SU-DHL-6 (cell line): ENCODE results near the gene HOXA9.

ENCODE experiments used
- H2AFZ ChIP-seq: fragments of 200-600 bp; sonication (generic); 2 replicates; pipeline ENCODE4 v1.6.1; 2014; ENCODE audit warnings: low read depth, mild to moderate bottlenecking, moderate library complexity, mixed read lengths, antibody characterized with exemption, low read length; ENCODE audit not compliant: severe bottlenecking
- H3F3A ChIP-seq: fragments of 200-600 bp; shearing (Covaris generic); 2 replicates; pipeline ENCODE4 v1.6.0; 2016; ENCODE audit warnings: antibody characterized with exemption, mild to moderate bottlenecking; ENCODE audit not compliant: insufficient read depth
- H3K27ac ChIP-seq: fragments of 200-600 bp; sonication (generic); 2 replicates; pipeline ENCODE4 v1.5.1; 2016; ENCODE audit warnings: low read depth, mild to moderate bottlenecking, low read length, moderate library complexity, mixed read lengths
- H3K27me3 ChIP-seq: fragments of 200-600 bp; sonication (generic), shearing (Covaris generic); 2 replicates; pipeline ENCODE4 v1.6.0; 2014; ENCODE audit warnings: mild to moderate bottlenecking, low read length
- H3K36me3 ChIP-seq: fragments of 200-600 bp; sonication (generic); 2 replicates; pipeline ENCODE4 v1.6.1; 2014; ENCODE audit warnings: mild to moderate bottlenecking, low read length, mixed read lengths
- H3K4me2 ChIP-seq: fragments of 300-600, 200-600 bp; shearing (Covaris generic), sonication (generic); 2 replicates; pipeline ENCODE4 v1.6.0; 2014; ENCODE audit warnings: low read length, low read depth, mild to moderate bottlenecking; ENCODE audit not compliant: poor library complexity, severe bottlenecking
- H3K4me3 ChIP-seq: fragments of 200-600 bp; sonication (generic); 2 replicates; pipeline ENCODE4 v1.5.1; 2014; ENCODE audit warnings: antibody characterized with exemption, low read length, mild to moderate bottlenecking, mixed read lengths; ENCODE audit not compliant: insufficient read depth, poor library complexity, severe bottlenecking
- H3K79me2 ChIP-seq: fragments of 200-600 bp; sonication (generic); 2 replicates; pipeline ENCODE4 v1.6.1; 2014; ENCODE audit warnings: mild to moderate bottlenecking, low read length, moderate library complexity; ENCODE audit not compliant: insufficient read depth
- H3K9ac ChIP-seq: fragments of 200-600 bp; sonication (generic); 2 replicates; pipeline ENCODE4 v1.7.0; 2014; ENCODE audit warnings: mild to moderate bottlenecking, low read length
- H3K9me2 ChIP-seq: fragments of 200-600 bp; sonication (generic); replicated peaks from 2 replicates; pipeline ENCODE4 v1.6.1; 2014; ENCODE audit warnings: low read length; ENCODE audit not compliant: insufficient read depth
- H3K9me3 ChIP-seq: fragments of 200-600 bp; sonication (generic); 2 replicates; pipeline ENCODE4 v1.6.1; 2014; ENCODE audit warnings: low read length, mixed read lengths; ENCODE audit not compliant: insufficient read depth
- H4K20me1 ChIP-seq: fragments of 200-600 bp; sonication (generic); 2 replicates; pipeline ENCODE4 v1.6.1; 2014; ENCODE audit warnings: low read depth, mild to moderate bottlenecking, antibody characterized with exemption, low read length, moderate library complexity, mixed read lengths
- CTCF ChIP-seq: fragments of 200-600 bp; sonication (generic); IDR thresholded peaks from one replicate; pipeline ENCODE4 v1.5.1; 2017; ENCODE audit warnings: antibody characterized with exemption, mild to moderate bottlenecking, low read length, moderate library complexity; ENCODE audit not compliant: insufficient read depth, poor library complexity, severe bottlenecking
- EZH2phosphoT487 ChIP-seq: fragments of 200-600 bp; sonication (generic), shearing (Covaris generic); conservative IDR thresholded peaks from 2 replicates; pipeline ENCODE4 v1.6.1; 2018; ENCODE audit warnings: mild to moderate bottlenecking, antibody characterized with exemption, low read length, moderate library complexity, mixed read lengths

Gene HOXA9

DNA sequence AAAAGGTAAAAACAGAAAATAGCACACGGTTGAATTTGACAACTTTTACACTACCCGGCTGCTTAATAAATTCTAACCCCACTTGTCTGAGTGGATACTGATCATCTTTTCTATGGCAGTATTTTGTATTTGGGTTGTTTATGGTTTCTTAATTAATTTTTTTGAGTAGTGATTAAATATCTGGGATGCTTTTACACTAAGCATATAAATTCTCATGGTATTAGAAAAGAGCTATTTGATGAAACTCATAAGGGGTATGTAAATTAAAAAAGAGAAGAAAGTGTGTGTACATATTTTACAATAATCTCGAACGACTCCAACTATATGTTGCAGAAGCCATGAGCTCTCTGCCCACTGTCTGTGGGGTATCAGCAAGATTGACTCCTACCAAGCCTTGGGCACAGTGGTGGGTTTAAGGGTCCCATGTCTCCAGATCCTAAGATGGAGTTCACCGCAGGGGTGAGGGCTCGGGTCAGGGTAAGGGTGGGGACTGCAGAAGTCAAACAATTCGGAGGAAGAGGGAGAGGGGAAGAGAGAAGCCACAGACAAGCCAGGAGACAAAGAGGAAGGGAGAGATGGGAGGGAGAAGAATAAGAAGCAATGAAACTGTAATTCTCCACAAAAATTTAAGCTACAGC, 42.1 kb upstream of the HOXA9 start:
- no peak overlapping the region for H2AFZ ChIP-seq
- H3K9me3 ChIP-seq, result no peaks in the 10 kb centered on the region
- H3K79me2 ChIP-seq, result no peaks in the 10 kb centered on the region
- TF ChIP-seq CTCF, result no peak
- no peak for TF ChIP-seq EZH2phosphoT487
- no peaks in the 10 kb centered on the region for H4K20me1 ChIP-seq
- H3K9ac ChIP-seq, result no peak overlapping the region
- no peaks in the 10 kb centered on the region for H3F3A ChIP-seq
- no peaks in the 10 kb centered on the region for H3K27me3 ChIP-seq
- no peak overlapping the region for H3K4me2 ChIP-seq
- H3K27ac ChIP-seq, result no peak overlapping the region
- H3K9me2 ChIP-seq, result no peaks in the 10 kb centered on the region
- H3K4me3 ChIP-seq, result no peak overlapping the region
- no peaks in the 10 kb centered on the region for H3K36me3 ChIP-seq

DNA sequence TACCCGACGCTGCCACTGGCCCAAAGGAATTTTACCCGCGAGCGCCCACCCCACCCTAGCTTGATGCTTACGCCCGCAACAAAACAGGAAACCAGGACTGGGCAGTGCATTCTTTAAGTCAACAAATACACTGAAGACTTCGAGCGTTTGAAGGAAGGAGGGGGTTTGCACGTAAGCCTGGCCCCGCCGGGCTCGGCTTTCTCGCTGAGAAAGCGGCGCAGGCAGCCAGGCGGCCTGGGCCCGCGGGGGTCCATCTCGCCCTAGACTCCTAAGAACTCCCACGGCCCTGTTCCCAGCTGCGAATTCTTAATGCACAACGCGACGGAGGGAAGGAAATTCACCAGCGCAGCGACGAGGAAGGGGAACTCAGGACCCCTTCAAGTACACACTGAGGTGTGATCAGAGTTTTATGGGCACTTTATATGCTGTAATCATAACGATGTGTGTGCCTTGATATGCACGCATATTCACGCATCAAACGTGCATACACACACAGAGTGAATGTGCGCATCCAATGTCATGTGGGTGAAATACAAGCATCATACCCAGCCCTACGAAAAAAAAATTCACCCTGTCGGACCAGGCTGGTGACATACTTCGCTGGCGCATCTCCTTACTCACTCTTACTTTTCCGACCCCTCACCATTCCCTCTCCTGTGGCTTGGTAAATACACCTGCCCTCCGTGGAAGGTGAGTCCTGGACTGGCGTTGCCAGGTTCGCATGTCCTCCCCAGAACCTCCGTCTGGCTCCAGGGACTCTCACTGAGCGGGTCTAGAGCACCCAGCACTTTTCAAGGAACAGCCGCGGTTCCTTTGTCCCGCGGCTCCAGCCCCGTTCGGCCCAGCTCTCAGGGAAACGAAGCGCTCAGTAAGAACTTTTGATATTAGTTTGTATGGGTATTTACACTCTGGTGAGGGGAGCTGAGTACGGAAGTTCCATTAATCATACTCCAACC, 40.3 kb upstream of the HOXA9 start:
- H3K27ac ChIP-seq, result no peak overlapping the region
- H4K20me1 ChIP-seq, result no peaks in the 10 kb centered on the region
- H3K79me2 ChIP-seq, result no peaks in the 10 kb centered on the region
- no peaks in the 10 kb centered on the region for H3F3A ChIP-seq
- H3K4me2 ChIP-seq, result no peak overlapping the region
- H3K9me3 ChIP-seq, result no peaks in the 10 kb centered on the region
- no peak overlapping the region for H3K9ac ChIP-seq
- TF ChIP-seq EZH2phosphoT487 (no peak), CTCF (no peak)
- no peaks in the 10 kb centered on the region for H3K9me2 ChIP-seq
- no peaks in the 10 kb centered on the region for H3K27me3 ChIP-seq
- no peak overlapping the region for H3K4me3 ChIP-seq
- no peaks in the 10 kb centered on the region for H3K36me3 ChIP-seq
- no peak overlapping the region for H2AFZ ChIP-seq

DNA sequence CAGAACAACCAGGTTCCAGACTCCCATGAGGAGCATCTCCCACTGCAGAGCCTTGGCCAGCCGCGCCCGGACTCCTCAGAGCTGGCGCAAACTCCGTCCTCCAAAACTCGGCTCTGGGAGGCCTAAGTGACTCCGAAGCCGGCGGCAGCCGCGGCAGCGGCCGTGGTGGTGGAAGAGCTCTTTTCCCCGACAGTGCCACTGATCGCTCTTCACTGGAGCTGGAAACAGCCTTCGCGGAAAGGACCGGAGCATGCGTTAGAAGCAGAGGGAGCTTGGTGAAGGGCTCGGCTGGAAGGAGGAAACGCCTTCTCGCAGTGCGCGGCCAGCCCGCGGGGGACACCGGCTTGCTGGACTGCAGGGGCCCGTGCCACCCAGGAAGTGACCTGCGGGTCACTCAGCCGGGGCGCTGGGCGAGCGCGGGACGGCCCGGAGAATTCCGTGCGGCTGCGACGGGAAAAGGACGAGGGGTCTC, 39.5 kb upstream of the HOXA9 start:
- Histone ChIP-seq H3K9me2 (no peaks in the 10 kb centered on the region), H3F3A (no peaks in the 10 kb centered on the region), H3K27me3 (no peaks in the 10 kb centered on the region), H3K79me2 (no peaks in the 10 kb centered on the region), H3K36me3 (no peaks in the 10 kb centered on the region), H3K9ac (no peak overlapping the region), H3K27ac (no peak overlapping the region), H3K4me2 (no peak overlapping the region), H3K9me3 (no peaks in the 10 kb centered on the region), H3K4me3 (no peak overlapping the region), H2AFZ (no peak overlapping the region), H4K20me1 (no peaks in the 10 kb centered on the region)
- TF ChIP-seq EZH2phosphoT487, result no peak
- TF ChIP-seq CTCF, result no peak
